GM23338 (cell line): ENCODE data around the gene PYM1. TPM values are rescaled to one million over a fixed set of nuclear protein-coding genes. Genes with fewer than 3 reads are reported as not detected.
A peak's percentile ranks its signal among the peaks of the same experiment; 100 is the strongest.

ENCODE experiments used
- ATAC-seq: fragments of 200-7000 bp; cut with Tn5 transposase; 3 replicates; pipeline ENCODE4 v1.9.1; 2020
- DNase-seq: peaks from one replicate; pipeline ENCODE4 v3.0.0-alpha.2; 2015; ENCODE audit warnings: low spot score
- H2AFZ ChIP-seq: fragments of 200-600 bp; sonication (generic); 2 replicates; pipeline ENCODE4 v1.8.0; 2016; ENCODE audit warnings: antibody characterized with exemption, mild to moderate bottlenecking, moderate library complexity
- H3F3A ChIP-seq: fragments of 200-600 bp; sonication (generic); replicated peaks from 2 replicates; pipeline ENCODE4 v1.8.0; 2017; ENCODE audit warnings: antibody characterized with exemption, mixed run types, low read depth
- H3K27ac ChIP-seq: fragments of 200-600 bp; sonication (generic); 2 replicates; pipeline ENCODE4 v1.6.1; 2016; ENCODE audit warnings: low read depth
- H3K27me3 ChIP-seq: fragments of 200-600 bp; sonication (generic); 2 replicates; pipeline ENCODE4 v1.8.0; 2016; ENCODE audit warnings: mild to moderate bottlenecking, mixed run types, moderate library complexity; ENCODE audit not compliant: insufficient read depth
- H3K36me3 ChIP-seq: fragments of 200-600 bp; sonication (generic); 2 replicates; pipeline ENCODE4 v1.8.0; 2016; ENCODE audit warnings: mild to moderate bottlenecking; ENCODE audit not compliant: insufficient read depth
- H3K4me1 ChIP-seq: fragments of 200-600 bp; sonication (generic); 2 replicates; pipeline ENCODE4 v1.8.0; 2016; ENCODE audit warnings: mild to moderate bottlenecking, moderate library complexity; ENCODE audit not compliant: insufficient read depth
- H3K4me2 ChIP-seq: fragments of 200-600 bp; sonication (generic); 2 replicates; pipeline ENCODE4 v1.7.1; 2017; ENCODE audit warnings: mixed run types
- H3K4me3 ChIP-seq: fragments of 200-600 bp; sonication (generic); 2 replicates; pipeline ENCODE4 v1.6.1; 2016; ENCODE audit warnings: mixed run types
- H3K79me2 ChIP-seq: fragments of 200-600 bp; sonication (generic); replicated peaks from 2 replicates; pipeline ENCODE4 v1.8.0; 2017; ENCODE audit warnings: mild to moderate bottlenecking; ENCODE audit not compliant: insufficient read depth
- H3K9me2 ChIP-seq: fragments of 200-600 bp; sonication (generic); 2 replicates; pipeline ENCODE4 v1.8.0; 2017; ENCODE audit not compliant: insufficient read depth
- H4K20me1 ChIP-seq: fragments of 200-600 bp; sonication (generic); replicated peaks from 2 replicates; pipeline ENCODE4 v1.8.0; 2017; ENCODE audit warnings: mild to moderate bottlenecking; ENCODE audit not compliant: insufficient read depth
- H3K27ac Mint-ChIP-seq: 2 replicates; pipeline ENCODE4 v1.8.0; 2020; ENCODE audit warnings: inconsistent platforms, mild to moderate bottlenecking, moderate library complexity, mixed read lengths
- H3K27me3 Mint-ChIP-seq: 3 replicates; pipeline ENCODE4 v1.8.0; 2022; ENCODE audit warnings: low read depth, mild to moderate bottlenecking, moderate library complexity, mixed read lengths, inconsistent platforms; ENCODE audit not compliant: insufficient read depth, poor library complexity
- H3K36me3 Mint-ChIP-seq: 3 replicates; pipeline ENCODE4 v1.8.0; 2021; ENCODE audit warnings: low read depth, mild to moderate bottlenecking, inconsistent platforms, moderate library complexity, mixed read lengths
- H3K4me1 Mint-ChIP-seq: 3 replicates; pipeline ENCODE4 v1.8.0; 2020; ENCODE audit warnings: mild to moderate bottlenecking, inconsistent platforms, mixed read lengths
- H3K4me3 Mint-ChIP-seq: 3 replicates; pipeline ENCODE4 v1.8.0; 2021; ENCODE audit warnings: moderate library complexity, mild to moderate bottlenecking, inconsistent platforms, mixed read lengths
- H3K9me3 Mint-ChIP-seq: 3 replicates; pipeline ENCODE4 v1.8.0; 2020; ENCODE audit warnings: moderate library complexity, mild to moderate bottlenecking, inconsistent platforms, mixed read lengths
- CREB1 ChIP-seq: fragments of 250-450 bp; sonication (Bioruptor Pico); IDR thresholded peaks from 2 replicates; pipeline ENCODE4 v1.5.0; 2020; ENCODE audit warnings: low read depth, mild to moderate bottlenecking, moderate library complexity
- EZH2 ChIP-seq: fragments of 200-600 bp; sonication (generic); IDR thresholded peaks from one replicate; pipeline ENCODE4 v1.8.0; 2017; ENCODE audit warnings: antibody characterized with exemption, mild to moderate bottlenecking, low read depth; ENCODE audit not compliant: unreplicated experiment
- EZH2phosphoT487 ChIP-seq: fragments of 200-600 bp; sonication (generic); IDR thresholded peaks from one replicate; pipeline ENCODE4 v1.8.1; 2018; ENCODE audit warnings: antibody characterized with exemption; ENCODE audit not compliant: unreplicated experiment
- JUNB ChIP-seq: IDR thresholded peaks from one replicate; pipeline ENCODE4 v1.6.1; 2016; ENCODE audit warnings: antibody characterized with exemption; ENCODE audit not compliant: unreplicated experiment
- NANOG ChIP-seq: IDR thresholded peaks from 2 replicates; pipeline ENCODE4 v1.6.1; 2016; ENCODE audit warnings: antibody characterized with exemption, borderline replicate concordance
- POLR2AphosphoS5 ChIP-seq: IDR thresholded peaks from 2 replicates; pipeline ENCODE4 v1.6.1; 2016; ENCODE audit warnings: antibody characterized with exemption, low read depth
- STAT1 ChIP-seq: IDR thresholded peaks from one replicate; pipeline ENCODE4 v1.6.1; 2016; ENCODE audit warnings: antibody characterized with exemption; ENCODE audit not compliant: unreplicated experiment
- ZNF114 ChIP-seq: fragments of 250-450 bp; sonication (Bioruptor Pico); IDR thresholded peaks from 2 replicates; pipeline ENCODE4 v1.5.0; 2020; ENCODE audit warnings: mild to moderate bottlenecking, moderate library complexity
- ZNF331 ChIP-seq: fragments of 250-450 bp; sonication (Bioruptor Pico); IDR thresholded peaks from 2 replicates; pipeline ENCODE4 v1.5.0; 2020; ENCODE audit warnings: low read depth, mild to moderate bottlenecking, moderate library complexity
- polyA plus RNA-seq: library from polyadenylated mRNA; unstranded; fragments of >200 nt; fragmentation: Nextera tagmentation; extraction: Ambion mirVana; gene quantifications from 2 replicates; pipeline ENCODE4 v1.2.1, GENCODE V29; 2016
- total RNA-seq: library from RNA; depleted of rRNA; stranded (reverse); fragments of >200 nt; shearing (Covaris generic); gene quantifications from 2 replicates; pipeline ENCODE4 v1.2.3, GENCODE V29; 2014
- TF ChIP-seq, protein P1 (sequence below), 2 experiments: fragments of 200-600 bp in 1 of 2; sonication (generic) in 1 of 2; conservative IDR thresholded peaks; 2 replicates each; pipeline versions ENCODE4 v1.5.1 to v1.6.1; 2016 to 2017; ENCODE audit warnings: antibody characterized with exemption in 2 of 2, low read depth in 2 of 2, mild to moderate bottlenecking in 2 of 2, moderate library complexity in 1 of 2
- TF ChIP-seq, protein P2 (sequence below): IDR thresholded peaks from 2 replicates; pipeline ENCODE4 v1.6.1; 2016; ENCODE audit warnings: antibody characterized with exemption
- TF ChIP-seq, protein P3 (sequence below): IDR thresholded peaks from one replicate; pipeline ENCODE4 v1.6.1; 2018; ENCODE audit warnings: antibody characterized with exemption; ENCODE audit not compliant: unreplicated experiment
- TF ChIP-seq, protein P4 (sequence below): fragments of 250-450 bp; sonication (Bioruptor Pico); IDR thresholded peaks from 2 replicates; pipeline ENCODE4 v1.5.0; 2020; ENCODE audit warnings: mild to moderate bottlenecking, moderate library complexity

The PYM1 gene
- total and polyA plus RNA-seq, 2 experiments from 2014 or later, result 70.2 to 150 TPM

DNA sequence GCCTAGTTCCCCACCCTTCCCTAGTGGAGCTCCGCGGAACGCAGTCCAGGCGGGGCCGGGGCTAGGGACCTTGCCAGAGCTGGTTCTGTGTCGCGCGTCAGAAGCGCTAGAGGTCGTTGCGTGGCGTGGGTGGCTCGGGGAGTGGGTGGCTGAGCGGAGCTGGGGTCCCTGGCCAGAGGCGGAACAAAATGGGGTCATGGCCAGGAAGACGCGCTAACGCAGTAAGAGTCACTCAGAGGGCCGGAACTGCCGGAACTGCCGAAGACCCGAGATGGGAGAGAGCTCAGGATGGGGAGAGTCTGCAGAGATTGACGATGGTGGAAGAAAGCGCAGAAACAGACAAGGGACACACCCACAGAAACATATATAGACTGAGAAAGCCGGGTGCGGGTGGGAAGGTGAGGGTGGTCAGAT is 8.1 kb upstream of the PYM1 start:
- Histone ChIP-seq H4K20me1 (no peaks in the 10 kb centered on the region), H2AFZ (peak overlapping the region; percentile 95), H3K79me2 (no peaks in the 10 kb centered on the region), H3K9me2 (no peaks in the 10 kb centered on the region), H3K36me3 (no peaks in the 10 kb centered on the region), H3K27me3 (peaks cover 43% of the 10 kb centered on the region), H3K4me2 (peak overlapping the region; percentile 86), H3K4me3 (peak overlapping the region; percentile 67), H3K4me1 (peaks cover 24% of the 10 kb centered on the region), H3K27ac (no peak overlapping the region), H3F3A (no peaks in the 10 kb centered on the region)
- no peaks in the 10 kb centered on the region for H3K9me3 Mint-ChIP-seq
- peaks cover 22% of the 10 kb centered on the region for H3K4me1 Mint-ChIP-seq
- no peaks in the 10 kb centered on the region for H3K36me3 Mint-ChIP-seq
- no peak overlapping the region for H3K27ac Mint-ChIP-seq
- DNase-seq, result peak; percentile 54
- ATAC-seq, result peak; percentile 7
- peaks cover 33% of the 10 kb centered on the region for H3K27me3 Mint-ChIP-seq
- TF ChIP-seq ZNF331 (no peak), ZNF114 (CRISPR knock-in tag) (no peak), POLR2AphosphoS5 (no peak), EZH2 (no peak), EZH2phosphoT487 (no peak), NANOG (no peak), JUNB (no peak), STAT1 (no peak), CREB1 (CRISPR knock-in tag) (no peak)
- TF ChIP-seq, protein P1, sequence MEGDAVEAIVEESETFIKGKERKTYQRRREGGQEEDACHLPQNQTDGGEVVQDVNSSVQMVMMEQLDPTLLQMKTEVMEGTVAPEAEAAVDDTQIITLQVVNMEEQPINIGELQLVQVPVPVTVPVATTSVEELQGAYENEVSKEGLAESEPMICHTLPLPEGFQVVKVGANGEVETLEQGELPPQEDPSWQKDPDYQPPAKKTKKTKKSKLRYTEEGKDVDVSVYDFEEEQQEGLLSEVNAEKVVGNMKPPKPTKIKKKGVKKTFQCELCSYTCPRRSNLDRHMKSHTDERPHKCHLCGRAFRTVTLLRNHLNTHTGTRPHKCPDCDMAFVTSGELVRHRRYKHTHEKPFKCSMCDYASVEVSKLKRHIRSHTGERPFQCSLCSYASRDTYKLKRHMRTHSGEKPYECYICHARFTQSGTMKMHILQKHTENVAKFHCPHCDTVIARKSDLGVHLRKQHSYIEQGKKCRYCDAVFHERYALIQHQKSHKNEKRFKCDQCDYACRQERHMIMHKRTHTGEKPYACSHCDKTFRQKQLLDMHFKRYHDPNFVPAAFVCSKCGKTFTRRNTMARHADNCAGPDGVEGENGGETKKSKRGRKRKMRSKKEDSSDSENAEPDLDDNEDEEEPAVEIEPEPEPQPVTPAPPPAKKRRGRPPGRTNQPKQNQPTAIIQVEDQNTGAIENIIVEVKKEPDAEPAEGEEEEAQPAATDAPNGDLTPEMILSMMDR (conservative IDR thresholded peaks at IDR 0.05; ENCODE audit: low read depth in 2 of 2), result no peak
- TF ChIP-seq, protein P2, sequence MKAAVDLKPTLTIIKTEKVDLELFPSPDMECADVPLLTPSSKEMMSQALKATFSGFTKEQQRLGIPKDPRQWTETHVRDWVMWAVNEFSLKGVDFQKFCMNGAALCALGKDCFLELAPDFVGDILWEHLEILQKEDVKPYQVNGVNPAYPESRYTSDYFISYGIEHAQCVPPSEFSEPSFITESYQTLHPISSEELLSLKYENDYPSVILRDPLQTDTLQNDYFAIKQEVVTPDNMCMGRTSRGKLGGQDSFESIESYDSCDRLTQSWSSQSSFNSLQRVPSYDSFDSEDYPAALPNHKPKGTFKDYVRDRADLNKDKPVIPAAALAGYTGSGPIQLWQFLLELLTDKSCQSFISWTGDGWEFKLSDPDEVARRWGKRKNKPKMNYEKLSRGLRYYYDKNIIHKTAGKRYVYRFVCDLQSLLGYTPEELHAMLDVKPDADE, result no peak
- TF ChIP-seq, protein P3, sequence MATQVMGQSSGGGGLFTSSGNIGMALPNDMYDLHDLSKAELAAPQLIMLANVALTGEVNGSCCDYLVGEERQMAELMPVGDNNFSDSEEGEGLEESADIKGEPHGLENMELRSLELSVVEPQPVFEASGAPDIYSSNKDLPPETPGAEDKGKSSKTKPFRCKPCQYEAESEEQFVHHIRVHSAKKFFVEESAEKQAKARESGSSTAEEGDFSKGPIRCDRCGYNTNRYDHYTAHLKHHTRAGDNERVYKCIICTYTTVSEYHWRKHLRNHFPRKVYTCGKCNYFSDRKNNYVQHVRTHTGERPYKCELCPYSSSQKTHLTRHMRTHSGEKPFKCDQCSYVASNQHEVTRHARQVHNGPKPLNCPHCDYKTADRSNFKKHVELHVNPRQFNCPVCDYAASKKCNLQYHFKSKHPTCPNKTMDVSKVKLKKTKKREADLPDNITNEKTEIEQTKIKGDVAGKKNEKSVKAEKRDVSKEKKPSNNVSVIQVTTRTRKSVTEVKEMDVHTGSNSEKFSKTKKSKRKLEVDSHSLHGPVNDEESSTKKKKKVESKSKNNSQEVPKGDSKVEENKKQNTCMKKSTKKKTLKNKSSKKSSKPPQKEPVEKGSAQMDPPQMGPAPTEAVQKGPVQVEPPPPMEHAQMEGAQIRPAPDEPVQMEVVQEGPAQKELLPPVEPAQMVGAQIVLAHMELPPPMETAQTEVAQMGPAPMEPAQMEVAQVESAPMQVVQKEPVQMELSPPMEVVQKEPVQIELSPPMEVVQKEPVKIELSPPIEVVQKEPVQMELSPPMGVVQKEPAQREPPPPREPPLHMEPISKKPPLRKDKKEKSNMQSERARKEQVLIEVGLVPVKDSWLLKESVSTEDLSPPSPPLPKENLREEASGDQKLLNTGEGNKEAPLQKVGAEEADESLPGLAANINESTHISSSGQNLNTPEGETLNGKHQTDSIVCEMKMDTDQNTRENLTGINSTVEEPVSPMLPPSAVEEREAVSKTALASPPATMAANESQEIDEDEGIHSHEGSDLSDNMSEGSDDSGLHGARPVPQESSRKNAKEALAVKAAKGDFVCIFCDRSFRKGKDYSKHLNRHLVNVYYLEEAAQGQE, result no peak
- TF ChIP-seq, protein P4, sequence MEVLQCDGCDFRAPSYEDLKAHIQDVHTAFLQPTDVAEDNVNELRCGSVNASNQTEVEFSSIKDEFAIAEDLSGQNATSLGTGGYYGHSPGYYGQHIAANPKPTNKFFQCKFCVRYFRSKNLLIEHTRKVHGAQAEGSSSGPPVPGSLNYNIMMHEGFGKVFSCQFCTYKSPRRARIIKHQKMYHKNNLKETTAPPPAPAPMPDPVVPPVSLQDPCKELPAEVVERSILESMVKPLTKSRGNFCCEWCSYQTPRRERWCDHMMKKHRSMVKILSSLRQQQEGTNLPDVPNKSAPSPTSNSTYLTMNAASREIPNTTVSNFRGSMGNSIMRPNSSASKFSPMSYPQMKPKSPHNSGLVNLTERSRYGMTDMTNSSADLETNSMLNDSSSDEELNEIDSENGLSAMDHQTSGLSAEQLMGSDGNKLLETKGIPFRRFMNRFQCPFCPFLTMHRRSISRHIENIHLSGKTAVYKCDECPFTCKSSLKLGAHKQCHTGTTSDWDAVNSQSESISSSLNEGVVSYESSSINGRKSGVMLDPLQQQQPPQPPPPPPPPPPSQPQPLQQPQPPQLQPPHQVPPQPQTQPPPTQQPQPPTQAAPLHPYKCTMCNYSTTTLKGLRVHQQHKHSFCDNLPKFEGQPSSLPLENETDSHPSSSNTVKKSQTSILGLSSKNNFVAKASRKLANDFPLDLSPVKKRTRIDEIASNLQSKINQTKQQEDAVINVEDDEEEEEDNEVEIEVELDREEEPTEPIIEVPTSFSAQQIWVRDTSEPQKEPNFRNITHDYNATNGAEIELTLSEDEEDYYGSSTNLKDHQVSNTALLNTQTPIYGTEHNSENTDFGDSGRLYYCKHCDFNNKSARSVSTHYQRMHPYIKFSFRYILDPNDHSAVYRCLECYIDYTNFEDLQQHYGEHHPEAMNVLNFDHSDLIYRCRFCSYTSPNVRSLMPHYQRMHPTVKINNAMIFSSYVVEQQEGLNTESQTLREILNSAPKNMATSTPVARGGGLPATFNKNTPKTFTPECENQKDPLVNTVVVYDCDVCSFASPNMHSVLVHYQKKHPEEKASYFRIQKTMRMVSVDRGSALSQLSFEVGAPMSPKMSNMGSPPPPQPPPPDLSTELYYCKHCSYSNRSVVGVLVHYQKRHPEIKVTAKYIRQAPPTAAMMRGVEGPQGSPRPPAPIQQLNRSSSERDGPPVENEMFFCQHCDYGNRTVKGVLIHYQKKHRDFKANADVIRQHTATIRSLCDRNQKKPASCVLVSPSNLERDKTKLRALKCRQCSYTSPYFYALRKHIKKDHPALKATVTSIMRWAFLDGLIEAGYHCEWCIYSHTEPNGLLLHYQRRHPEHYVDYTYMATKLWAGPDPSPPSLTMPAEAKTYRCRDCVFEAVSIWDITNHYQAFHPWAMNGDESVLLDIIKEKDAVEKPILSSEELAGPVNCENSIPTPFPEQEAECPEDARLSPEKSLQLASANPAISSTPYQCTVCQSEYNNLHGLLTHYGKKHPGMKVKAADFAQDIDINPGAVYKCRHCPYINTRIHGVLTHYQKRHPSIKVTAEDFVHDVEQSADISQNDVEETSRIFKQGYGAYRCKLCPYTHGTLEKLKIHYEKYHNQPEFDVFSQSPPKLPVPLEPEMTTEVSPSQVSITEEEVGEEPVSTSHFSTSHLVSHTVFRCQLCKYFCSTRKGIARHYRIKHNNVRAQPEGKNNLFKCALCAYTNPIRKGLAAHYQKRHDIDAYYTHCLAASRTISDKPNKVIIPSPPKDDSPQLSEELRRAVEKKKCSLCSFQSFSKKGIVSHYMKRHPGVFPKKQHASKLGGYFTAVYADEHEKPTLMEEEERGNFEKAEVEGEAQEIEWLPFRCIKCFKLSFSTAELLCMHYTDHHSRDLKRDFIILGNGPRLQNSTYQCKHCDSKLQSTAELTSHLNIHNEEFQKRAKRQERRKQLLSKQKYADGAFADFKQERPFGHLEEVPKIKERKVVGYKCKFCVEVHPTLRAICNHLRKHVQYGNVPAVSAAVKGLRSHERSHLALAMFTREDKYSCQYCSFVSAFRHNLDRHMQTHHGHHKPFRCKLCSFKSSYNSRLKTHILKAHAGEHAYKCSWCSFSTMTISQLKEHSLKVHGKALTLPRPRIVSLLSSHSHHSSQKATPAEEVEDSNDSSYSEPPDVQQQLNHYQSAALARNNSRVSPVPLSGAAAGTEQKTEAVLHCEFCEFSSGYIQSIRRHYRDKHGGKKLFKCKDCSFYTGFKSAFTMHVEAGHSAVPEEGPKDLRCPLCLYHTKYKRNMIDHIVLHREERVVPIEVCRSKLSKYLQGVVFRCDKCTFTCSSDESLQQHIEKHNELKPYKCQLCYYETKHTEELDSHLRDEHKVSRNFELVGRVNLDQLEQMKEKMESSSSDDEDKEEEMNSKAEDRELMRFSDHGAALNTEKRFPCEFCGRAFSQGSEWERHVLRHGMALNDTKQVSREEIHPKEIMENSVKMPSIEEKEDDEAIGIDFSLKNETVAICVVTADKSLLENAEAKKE (CRISPR knock-in tag), result no peak
- H3K4me3 Mint-ChIP-seq, result peak overlapping the region; percentile 59; the same call in 2 of the 3 replicates
